Fibroblast of the aortic adventitia (primary cell): ENCODE data around the gene STEAP4. TPM values are rescaled to one million over a fixed set of nuclear protein-coding genes. Genes with fewer than 3 reads are reported as not detected.
"Not testable (repeated sequence)": the region's sequence is repeated elsewhere in the genome, so short reads cannot be mapped to it uniquely, and the experiment has no call there.

Experiments used
- DNase-seq: peaks from one replicate; pipeline ENCODE4 v3.0.0-alpha.2; 2010; ENCODE audit warnings: low read depth
- H3K4me3 ChIP-seq: 2 replicates; pipeline ENCODE4 v1.5.1; 2011; ENCODE audit warnings: low read depth, mild to moderate bottlenecking, control low read depth, low read length, moderate library complexity
- CTCF ChIP-seq: IDR thresholded peaks from 2 replicates; pipeline ENCODE4 v1.5.1; 2011; ENCODE audit warnings: mild to moderate bottlenecking, low read length, control low read depth, inconsistent platforms; ENCODE audit not compliant: insufficient read depth
- total RNA-seq: library from RNA; depleted of rRNA; stranded (reverse); fragments of >200 nt; gene quantifications from 2 replicates; pipeline ENCODE4 v1.2.3, GENCODE V29; 2012; ENCODE audit warnings: low replicate concordance

The STEAP4 gene
- total RNA-seq, 1 donor, result 2.1 TPM

- no peak for DNase-seq
- no peak overlapping the region for H3K4me3 ChIP-seq
- no peak for TF ChIP-seq CTCF
Measured at GRCh38 chr7:88279323-88279722, 27.4 kb downstream of the STEAP4 start.

DNA sequence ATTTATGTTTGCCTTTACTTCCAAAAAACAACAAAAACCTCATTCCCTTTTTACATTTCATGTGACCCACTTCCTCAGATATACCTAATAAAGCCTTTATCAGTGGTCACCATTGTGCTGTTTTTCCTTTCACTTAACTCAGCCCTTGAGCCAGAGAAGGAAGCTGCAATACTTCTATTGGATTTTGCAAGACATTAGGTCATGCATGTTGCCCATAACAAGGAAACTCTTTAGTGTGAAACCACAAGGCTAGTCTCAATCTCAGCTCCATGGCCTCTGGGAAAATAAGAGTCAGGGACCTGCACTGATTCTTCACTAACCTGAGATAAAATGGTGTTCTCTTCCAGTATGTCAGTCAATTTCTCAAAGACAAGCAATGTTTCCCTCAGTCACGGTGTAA lies 27.8 kb downstream of the STEAP4 start:
- no peak for TF ChIP-seq CTCF
- no peak for DNase-seq

DNA sequence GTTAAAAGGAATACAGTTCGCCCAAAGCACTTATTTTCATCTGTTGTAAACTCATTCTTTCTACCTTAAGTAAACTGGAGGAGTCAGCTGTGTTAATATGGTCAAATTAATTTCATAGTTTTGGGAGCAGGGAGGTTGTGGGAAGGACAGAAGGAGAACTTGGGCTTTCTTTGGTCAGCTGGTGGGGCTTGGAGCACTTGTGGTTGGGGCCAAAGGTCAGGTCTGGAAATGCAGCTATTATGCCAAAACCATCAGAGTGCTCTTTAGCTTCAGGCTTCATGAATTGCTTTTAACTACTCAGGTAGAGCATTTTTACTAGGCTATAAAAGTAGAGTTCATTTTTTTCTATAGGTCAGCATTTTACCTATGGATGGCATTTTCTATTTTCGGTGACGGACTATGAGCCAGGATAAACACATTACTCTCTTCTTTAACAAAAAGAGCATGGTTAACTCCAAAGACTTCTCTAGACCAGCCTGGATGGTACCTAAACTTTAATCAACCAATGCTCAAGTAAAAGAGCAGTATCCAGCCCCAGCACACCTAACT lies 30.0 kb downstream of the STEAP4 start:
- no peak for TF ChIP-seq CTCF
- DNase-seq, result no peak
- no peak overlapping the region for H3K4me3 ChIP-seq

More for the DNA sequence above, 27.8 kb downstream of the STEAP4 start:
- no peak overlapping the region for H3K4me3 ChIP-seq

DNA sequence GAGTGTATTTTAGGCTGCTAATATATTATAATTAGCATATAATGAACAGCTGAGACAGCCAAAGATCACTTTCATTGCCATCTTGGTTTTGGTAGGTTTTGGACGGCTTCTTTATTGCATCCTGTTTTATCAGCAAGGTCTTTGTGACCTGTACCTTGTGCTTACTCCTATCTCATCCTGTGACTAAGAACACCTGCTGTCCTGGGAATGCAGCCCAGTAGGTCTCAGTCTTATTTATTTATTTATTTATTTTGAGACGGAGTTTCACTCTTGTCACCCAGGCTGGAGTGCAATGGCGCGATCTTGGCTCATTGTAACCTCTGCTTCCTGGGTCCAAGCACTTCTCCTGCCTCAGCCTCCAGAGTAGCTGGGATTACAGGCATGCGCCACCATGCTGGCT lies 31.8 kb downstream of the STEAP4 start:
- DNase-seq, H3K4me3 ChIP-seq: not testable (repeated sequence)

DNA sequence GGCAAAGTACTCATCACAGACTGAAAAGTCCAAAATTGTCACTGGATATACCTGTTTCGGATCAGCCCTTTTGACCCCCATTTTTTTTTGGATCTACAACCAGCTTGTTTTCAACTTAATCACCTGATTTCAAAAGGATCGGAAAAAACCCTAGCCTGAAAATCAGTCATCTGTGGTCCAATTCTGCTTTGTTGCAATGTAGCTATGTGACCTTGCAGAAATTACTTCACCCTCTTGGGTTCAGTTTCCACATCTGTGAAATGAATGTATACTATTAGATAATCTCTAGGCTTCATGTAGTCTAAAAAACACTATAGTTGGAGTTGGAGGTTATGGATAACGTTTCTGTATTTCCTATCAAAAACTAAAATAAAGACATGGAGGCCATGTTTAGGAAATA lies 37.1 kb downstream of the STEAP4 start:
- no peak for DNase-seq
- H3K4me3 ChIP-seq, result no peak overlapping the region
- no peak for TF ChIP-seq CTCF

- no peak for TF ChIP-seq CTCF
- no peak overlapping the region for H3K4me3 ChIP-seq
- no peak for DNase-seq
Measured at GRCh38 chr7:88268858-88269257, 37.8 kb downstream of the STEAP4 start.

DNA sequence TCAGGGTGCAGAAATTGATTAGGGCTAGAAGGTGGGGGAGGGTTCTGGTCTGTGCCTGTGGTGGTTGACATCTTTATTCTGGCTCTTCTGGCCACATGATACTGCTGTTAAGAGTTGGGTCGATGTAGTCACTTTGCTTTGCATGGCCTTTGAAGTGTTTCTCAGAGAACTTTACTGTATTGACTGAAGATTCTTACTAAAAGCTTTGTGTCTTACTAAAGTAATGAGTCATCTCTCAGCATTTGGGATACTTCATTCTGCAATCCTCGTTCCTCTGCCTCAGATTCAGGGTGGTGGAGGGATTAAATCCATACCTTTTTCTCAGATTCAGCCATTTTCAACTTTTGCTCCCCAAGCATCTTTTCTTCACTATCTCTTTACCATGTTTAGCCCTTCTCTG lies 38.6 kb downstream of the STEAP4 start:
- H3K4me3 ChIP-seq, result no peak overlapping the region
- no peak for TF ChIP-seq CTCF
- DNase-seq, result no peak
